NCI-H146 (cell line): ENCODE data around the gene OR7G2.

Source experiments
- DNase-seq: peaks from one replicate; lab custom pipeline; 2025; lab: John Stamatoyannopoulos, UW

Gene OR7G2

DNA sequence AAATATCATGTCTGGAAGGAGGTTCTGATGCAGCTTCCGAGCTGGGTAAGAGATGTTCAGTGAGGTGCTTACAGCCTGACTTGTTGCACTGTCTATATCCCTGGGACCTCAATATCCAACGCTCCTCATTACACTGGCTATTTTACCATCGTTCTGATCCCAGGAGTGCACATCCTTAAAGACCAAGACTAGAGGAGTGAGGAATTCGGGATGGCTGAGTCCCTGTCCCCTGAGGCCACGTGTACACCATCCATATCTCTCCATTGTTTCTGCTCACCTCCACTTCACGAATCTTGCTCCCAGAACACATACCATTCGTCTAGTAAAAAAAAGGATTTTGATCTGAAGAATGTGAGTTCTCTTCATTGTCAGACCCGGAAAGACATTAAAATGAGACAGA is at the start of gene OR7G2:
TSS of gene OR7G2 (minus strand) at position 101 of the 400 bp plus-strand sequence. CDS start 4,232 bp downstream, outside the sequence.
- DNase-seq = no peak

DNA sequence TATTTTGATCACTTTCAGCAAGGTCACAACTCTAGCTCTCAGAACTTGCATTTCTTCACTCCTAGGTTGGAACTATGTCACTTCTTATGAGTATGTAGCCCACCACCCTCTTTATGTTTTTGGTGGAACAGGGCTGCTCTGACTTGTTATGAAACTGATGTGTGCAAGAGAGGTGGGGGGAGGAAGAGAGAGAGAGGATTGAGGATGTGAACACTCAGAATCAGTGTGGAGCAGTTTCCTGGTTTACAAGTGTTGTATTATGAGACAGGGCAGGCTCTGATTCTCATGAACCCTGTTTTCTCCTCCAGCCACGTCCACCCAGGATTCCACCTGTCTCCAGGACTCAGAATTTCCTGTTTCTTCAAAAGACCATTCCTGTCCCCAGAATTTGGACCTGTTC is 49.0 kb upstream of the OR7G2 start:
- DNase-seq = no peak

DNA sequence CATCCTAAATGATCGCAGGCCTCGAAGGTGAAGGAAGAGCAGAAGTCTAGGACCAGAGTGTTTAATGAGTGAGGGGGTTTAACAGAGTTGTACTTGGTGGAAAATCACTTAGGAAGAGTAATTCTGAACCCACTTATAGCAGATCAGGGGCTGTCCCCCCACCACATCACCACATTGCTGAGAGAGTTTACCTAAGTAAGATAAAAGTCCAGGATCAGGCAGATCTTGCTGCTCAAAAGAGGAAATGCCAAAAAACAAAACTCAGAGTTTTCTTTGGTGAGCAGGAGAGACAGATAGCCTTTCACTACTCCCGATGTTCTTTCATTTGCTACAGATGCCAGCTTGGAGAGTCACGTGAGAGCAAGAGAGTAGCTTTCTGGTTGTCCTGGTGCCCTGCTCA is 48.3 kb upstream of the OR7G2 start:
- no peak for DNase-seq

DNA sequence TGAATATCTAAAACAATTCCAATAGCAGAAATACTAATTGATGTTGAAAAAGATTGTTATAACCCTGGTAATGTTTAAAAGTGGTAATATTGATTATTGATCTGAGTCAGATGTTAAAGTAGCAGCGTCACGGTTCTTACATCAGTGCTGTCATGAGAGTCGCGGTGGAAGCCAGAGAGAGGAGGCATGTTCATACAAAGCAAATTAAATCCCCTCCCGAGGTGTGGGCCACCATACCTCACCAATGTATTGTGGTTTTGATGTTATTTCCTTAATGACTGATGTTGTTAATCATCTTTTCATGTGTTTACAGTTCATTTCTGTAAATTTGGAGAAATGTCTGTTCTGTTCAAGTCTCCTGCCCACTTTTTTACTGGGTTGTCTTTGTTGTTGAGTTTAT is 44.1 kb upstream of the OR7G2 start:
- no peak for DNase-seq

DNA sequence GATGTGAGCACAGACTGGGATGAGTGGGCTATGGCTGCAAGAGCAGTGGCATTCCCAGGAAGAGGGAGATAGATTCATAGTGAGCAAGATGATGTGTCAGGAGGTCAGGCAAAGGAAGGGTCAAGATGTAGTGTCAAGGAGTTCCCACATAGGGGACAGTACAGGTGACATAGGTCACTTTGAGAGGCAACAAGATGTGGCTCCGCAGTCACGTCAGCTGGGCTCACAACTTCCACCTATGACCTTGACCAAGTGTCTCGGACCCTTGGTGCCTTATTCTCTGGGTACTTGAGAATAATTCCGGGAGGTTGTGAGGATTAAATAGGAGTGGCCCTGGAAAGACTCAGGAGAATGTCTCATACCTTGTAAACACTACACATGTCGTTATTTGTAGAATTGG is 43.4 kb upstream of the OR7G2 start:
- no peak for DNase-seq

DNA sequence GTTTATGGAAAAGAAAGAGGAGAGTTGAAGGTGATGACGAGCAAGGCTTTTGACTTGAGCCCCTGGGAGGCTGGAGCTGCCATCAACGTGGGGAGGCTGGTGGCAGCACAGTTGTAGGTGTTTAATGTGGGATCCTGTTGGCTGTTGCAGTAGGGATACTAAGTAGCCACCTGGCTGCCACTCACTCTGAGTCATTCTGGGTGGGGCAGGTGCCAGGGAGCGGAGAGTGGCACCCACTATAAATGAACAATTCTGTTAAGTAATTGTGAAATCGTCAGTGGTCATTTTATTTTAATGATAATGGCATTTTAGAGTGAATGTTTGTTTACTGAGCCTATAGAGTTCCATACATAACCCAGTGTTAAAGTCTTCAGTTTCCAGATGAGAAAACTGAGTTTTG is 42.7 kb upstream of the OR7G2 start:
- DNase-seq = no peak

DNA sequence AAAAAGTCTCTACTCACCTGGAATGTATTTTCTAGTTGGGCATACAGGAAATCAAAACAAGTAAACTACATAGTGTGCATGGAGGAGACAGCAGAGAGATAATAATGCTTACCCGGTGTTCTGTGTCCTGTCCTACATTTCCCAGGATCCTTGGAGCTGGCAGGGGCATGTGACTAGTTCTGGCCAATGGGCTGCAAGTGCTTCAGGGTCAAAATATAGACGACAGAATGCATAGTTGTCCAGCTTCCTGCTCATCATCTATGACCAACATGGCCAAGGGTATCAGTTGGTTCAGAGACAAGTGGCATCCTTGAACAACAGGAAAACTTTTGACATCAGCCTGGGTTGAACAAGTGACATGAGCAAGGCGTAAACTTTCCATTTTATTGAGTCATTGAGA is 41.4 kb upstream of the OR7G2 start:
- no peak for DNase-seq

DNA sequence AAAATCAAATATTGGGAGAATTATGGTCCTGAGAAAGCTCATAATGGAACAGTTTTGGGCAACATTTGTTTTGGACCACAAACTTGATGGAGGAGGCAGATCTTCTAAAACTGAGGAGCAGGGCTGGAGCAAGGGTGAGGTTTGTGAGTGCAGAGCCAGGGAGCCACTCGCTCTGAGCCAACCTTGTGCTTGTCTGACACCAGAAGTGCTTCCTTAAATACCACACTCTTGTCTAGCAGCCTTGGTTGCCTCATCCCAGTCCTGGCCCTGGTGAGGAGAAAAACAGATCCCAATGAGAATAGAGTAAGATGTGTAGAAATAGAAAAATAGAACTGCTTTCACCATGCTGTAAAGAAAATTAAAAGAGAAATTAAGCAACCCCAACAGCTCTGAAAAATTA is 39.6 kb upstream of the OR7G2 start:
- no peak for DNase-seq

DNA sequence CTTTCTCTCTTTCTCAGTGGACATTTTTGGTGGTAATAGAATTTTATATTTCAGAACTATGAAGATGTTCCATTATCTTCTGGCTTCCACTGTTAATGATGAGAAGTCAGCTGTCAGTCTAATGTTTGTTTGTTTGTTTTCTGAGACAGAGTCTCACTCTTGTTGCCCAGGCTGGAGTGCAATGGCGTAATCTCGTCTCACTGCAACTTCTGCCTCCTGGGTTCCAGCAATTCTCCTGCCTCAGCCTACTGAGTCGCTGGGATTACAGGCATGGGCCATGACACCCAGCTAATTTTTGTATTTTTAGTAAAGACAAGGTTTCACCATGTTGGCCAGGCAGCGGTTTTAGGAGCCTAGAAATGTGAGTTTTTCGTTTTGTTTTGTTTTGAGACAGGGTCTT is 37.6 kb upstream of the OR7G2 start:
- no peak for DNase-seq

DNA sequence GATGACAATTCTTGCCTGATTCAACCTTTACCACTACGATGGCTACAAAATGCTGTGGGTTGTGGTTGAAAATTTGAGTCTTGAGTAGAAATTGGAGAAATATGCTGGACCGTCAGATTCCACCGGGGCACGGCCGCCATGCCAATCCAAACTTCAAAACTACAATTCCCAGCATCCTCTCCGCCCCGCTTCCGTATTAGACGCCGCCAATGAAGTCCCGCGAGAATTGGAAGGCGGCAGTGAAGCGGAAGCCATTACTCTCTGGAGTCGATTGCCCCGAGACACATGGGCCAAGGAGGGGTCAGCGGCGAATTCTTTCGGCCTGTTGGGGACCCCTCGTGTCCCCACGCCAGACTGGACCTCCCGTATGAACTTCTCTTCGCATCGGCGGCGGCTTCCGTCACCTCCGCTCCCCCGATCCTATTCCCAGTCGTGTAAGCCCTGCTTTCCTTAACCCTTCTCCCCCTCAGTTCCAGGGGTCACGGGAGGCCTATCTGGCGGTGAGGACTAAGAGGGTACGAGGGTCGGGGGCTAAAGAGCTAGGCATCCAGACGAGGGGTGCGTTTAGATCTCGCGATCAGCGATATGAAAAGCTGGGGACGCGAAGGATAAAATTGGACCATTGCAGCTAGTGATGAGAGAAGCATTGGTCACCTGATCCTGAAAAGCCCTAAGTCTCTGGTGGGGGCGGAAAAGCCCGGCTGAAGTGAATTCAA is 33.0 kb upstream of the OR7G2 start, which contains the start of gene ZNF317:
TSS of gene ZNF317 (plus strand) at position 239 of the 716 bp plus-strand sequence. CDS start 15,620 bp downstream, outside the sequence.
- peak; percentile 88 for DNase-seq

DNA sequence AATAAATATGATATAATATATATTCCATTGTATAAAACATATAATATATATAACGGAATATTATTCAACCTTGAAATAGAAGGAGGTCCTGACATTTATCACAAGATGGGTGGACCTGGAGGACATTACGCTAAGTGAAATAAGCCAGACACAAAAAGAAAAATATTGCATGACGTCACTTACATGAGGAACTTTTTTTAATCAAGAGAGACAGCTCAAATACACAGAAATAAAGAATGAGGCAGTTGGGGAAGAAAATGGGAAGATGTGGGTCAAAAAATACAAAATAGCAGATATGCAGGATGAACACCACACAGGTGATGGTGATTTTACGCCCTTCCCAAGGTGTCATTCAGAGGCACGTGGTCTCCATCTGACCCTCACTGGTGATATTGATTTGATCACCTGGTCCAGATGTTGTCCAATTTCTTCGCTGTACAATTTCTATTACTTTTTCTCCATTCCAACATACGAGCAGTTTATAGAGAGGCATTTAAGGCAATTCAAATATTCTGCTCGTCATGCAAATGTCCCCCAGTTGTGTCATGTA is 32.4 kb upstream of the OR7G2 start:
- DNase-seq = no peak

DNA sequence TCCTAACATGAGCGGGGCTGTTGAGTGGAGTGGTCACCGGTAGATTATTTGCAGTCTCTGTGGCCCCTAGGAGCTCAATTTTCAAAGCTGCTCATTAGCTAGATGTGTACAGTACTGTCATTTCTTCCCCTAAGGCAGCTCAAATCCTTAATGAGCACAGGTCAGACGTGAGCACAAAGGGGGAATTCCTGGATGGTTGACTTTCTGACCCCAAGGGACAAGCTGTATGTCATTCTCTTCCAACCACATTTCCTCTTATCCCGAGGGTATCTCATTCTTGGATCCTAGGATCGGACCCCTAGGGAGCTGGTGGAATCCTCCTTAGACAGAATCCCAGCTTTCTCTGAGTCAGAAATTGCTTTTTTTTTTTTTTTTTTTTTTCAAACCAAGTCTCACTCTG is 25.1 kb upstream of the OR7G2 start:
- no peak for DNase-seq

DNA sequence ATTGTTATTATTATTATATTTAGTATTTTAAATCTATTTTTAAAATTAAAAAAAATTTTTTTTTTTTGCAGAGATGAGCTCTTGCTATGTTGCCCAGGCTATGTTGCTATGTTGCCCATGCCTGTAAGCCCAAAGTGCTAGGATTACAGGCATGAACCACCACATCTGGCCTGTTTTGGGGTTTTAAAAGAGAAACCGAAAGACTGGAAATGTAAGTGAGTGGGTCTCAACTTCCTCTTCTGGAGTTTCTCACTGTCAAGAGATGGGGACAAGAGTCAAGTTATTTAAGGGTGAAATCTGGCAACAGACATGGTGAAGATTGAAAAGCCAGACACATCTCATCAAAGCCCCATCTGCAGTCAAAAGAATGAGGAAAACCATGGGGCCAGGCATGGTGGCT is 23.7 kb upstream of the OR7G2 start:
- no peak for DNase-seq

DNA sequence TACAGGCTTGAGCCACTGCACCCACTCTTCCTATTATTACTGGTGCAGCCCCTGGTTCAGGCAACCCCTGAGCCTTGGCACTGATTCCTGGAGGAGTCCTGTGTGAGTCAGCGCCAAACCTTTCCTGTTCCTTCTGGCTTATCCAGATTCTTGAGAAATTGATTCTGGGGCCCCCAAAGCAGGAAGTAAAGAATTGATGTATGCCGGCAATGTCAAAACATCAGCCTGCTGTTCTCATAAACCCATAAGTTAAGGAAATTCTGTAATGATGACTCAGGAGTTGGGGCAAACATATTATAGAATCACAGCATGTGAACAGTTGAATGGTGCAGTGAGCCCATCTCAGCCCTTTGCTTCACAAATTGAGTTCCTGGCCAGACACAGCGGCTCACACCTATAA is 20.9 kb upstream of the OR7G2 start:
- DNase-seq = no peak

DNA sequence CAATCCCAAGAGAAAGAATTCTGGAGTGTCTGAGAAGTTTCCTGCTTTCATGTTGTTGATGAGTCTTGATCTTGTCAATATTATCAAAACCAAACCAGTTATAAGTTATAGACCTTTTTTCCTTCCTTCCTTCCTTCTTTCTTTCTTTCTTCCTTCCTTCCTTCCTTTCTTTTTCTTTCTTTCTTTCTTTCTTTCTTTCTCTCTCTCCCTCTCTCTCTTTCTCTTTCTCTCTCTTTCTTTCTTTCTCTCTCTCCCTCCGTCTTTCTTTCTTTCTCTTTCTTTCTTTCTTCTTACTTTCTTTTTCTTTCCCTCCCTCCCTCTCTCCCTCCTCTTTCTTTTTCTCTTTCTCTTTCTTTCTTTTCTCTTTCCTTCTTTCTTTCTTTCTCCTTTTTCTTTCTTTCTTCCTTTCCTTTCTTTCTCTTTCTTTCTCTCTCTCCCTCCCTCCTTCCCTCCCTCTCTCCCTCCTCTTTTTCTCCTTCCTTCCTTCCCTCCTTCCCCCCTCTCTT is 19.7 kb upstream of the OR7G2 start, which contains the start of gene OR7G3:
TSS of gene OR7G3 (minus strand) at position 51 of the 506 bp plus-strand sequence. CDS start at position 51, 0 bp downstream.
- DNase-seq = no peak

DNA sequence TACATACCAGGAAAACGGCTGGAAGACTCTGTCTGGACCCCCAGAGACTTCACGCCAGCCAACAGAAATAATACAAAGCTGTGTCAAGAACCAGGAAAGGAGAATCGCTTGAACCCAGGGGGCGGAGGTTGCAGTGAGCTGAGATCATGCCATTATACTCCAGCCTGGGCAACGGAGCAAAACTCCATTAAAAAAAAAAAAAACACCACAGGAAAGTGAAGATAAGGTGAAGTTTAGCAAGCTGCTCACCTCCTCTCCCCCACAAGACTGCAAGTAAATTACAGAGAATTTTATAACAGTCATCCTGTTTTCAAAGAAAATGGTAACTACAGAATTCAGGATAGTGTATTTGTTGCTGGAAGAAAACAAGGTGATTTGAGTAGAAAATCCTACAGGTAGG is 9.3 kb upstream of the OR7G2 start:
- no peak for DNase-seq

DNA sequence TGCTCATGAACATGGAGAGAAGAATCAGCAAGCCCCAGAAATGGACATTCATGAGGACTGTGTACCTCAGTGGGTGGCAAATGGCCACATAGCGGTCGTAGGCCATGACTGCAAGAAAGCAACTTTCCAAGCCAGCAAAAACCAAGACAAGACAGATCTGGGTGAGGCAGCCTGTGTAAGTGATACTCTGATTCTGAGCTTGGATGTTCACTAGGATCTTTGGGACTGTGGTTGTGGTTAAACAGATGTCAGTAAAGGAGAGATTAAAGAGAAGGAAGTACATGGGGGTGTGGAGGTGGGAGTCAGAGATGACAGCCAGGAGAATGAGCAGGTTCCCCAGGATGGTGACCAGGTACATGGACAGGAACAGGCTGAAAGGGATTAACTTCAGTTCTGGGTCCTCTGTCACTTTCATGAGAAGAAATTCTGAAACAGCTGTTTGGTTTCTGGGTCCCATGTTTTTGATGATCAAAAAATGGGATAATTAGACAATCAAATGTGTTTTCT is 8.1 kb upstream of the OR7G2 start, which contains the start of gene OR7G1:
TSS of gene OR7G1 (minus strand) at position 457 of the 507 bp plus-strand sequence. CDS start at position 457, 0 bp downstream.
- DNase-seq = no peak

DNA sequence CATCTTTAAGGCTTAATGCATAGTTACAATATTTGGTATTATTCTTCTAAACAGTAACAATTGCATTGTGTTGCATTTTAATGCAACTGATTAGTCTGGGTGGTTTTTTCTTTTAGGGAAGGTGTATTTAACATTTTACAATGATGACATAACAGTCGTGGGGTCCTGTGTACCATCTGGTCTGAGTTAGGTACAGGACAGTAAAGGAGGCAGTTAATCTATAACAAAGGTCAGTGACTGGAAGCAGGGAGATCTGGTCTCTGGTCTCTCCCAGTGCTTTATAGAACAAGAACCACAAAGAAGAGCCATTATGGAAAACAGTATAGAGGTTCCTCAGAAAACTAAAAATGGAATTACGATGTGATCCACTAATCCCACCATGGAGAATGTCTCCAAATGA is 2.7 kb upstream of the OR7G2 start:
- no peak for DNase-seq

DNA sequence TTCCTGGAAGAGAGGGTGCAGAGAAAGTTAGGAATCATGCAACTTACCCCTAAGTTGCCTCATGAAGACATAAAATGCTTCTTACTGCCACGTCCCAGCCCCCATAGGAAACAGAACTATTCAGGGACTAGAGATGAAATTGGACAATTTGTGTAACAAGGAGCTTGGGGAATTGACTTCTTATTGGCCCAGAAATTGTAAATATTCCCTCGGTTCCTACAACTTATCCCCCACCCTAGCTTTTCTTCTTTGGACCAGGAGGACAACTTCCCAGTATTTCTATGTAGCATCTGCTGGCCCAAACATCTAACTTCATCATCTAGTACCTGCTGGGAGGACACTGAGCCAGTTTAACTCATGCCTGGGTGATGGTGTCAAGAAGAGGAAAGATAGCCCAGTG is 20.5 kb downstream of the OR7G2 start, which contains the start of gene OR1M1:
TSS of gene OR1M1 (plus strand) at position 301 of the 400 bp plus-strand sequence. CDS start 6,184 bp downstream, outside the sequence.
- DNase-seq = no peak

DNA sequence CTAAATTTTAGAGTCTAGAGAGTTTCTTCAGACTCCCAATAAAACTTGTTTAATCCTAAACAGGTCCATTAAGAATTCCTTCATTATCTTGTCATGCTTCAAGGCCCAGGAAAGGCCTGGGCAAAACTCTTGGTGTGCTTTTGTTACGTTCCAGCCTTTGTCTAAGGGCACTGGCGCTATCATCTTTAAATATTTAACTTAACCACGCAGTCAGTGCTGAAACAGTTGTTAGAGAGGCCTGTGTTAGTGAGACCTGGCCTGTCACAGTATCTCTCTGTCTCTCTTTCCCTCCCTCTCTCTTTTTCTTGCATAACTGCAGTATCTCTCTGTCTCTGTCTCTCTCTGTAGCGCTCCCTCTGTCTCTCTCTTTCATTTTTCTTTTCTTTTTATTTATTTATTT is 28.6 kb downstream of the OR7G2 start:
- no peak for DNase-seq

DNA sequence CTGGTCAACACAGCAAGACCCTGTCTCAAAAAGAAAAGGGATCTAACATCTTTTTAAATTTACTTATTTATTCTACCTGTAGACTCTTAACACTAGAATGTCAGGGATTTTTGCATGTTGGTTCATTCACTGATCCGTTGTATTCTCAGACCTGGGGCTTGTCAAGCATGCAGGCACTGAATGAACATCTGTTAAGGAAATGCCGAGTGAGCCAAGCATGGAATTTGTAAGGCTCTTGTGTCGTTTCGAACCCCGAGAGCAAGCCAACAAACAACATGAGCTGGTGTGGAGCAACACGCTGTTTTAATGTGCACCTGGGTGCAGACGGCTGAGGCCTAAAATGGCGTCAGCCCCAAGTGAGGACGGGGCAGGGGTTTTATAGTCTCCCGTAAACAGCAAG is 30.4 kb downstream of the OR7G2 start:
- DNase-seq = no peak

DNA sequence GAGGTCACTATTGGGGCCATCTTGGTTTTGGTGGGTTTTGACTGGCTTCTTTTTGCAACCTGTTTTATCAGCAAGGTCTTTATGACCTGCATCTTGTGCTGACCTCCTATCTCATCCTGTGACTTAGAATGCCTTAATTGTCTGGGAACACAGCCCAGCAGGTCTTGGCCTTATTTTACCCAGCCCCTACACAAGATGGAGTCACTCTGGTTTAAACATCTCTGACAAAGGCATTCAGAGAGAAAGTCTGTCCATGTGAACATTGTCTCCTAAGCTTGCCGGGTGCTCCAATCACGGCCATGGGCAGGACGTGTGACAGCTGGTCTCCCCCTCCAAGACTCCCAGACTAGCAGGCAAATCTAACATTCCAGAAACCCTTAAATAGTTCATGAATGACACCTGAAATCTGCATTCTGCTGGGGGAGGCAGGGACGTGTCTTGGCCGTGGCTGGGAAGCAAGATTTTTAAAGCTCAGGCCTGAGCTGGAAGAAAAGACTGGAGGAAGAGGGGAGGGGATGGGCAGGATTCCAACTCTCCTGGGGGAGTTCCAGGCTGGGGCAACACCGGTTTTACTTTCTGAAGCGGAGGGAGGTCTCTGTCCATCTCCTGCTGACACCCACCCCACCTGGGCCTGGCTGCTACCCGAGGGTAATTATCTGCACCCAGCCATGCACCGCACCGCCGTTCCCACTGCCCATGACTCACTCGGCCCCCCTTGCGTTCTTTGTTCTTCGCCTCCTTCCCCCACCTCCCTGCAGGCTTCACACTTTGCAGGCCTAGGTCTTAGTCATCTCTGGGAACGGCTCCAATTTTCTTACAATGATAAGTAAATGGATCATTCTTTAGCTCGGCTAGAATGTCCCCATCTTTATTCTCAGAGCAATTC is 32.0 kb downstream of the OR7G2 start:
- no peak for DNase-seq
